AG09319 (cell line): Measurements from ENCODE around the gene WDFY4.

Source experiments
- DNase-seq: peaks from one replicate; pipeline ENCODE4 v3.0.0-alpha.2; 2010; ENCODE audit warnings: low read depth; ENCODE audit errors: extremely low read depth
- CTCF ChIP-seq: IDR thresholded peaks from 2 replicates; pipeline ENCODE4 v1.5.1; 2011; ENCODE audit warnings: low read depth, mild to moderate bottlenecking, inconsistent platforms, low read length, moderate library complexity

Gene WDFY4

GRCh38 chr10:48694371-48695030 lies 9.8 kb downstream of the WDFY4 start:
- no peak for DNase-seq
- no peak for TF ChIP-seq CTCF

GRCh38 chr10:48695636-48696534 lies 11.2 kb downstream of the WDFY4 start:
- DNase-seq, result no peak
- TF ChIP-seq CTCF, result no peak

DNA sequence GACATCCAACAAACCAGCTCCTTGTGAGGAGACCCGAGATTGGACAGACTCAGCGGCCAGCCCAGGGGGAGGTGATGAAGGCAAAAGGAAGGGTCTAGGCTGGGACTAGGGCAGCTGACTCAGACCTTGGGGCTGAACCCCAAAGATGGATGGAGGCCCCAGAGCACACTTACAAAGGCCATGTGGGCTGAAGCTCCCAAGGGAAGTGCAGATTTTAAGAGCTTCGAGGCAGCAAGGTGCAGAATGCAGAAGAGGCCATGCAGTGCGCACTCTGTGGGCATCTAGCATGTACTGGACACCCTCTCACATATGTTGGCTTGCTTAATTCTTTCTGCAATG lies 11.8 kb downstream of the WDFY4 start:
- TF ChIP-seq CTCF, result no peak
- no peak for DNase-seq

- no peak for DNase-seq
- no peak for TF ChIP-seq CTCF
Measured at GRCh38 chr10:48697091-48697490, 12.4 kb downstream of the WDFY4 start.

DNA sequence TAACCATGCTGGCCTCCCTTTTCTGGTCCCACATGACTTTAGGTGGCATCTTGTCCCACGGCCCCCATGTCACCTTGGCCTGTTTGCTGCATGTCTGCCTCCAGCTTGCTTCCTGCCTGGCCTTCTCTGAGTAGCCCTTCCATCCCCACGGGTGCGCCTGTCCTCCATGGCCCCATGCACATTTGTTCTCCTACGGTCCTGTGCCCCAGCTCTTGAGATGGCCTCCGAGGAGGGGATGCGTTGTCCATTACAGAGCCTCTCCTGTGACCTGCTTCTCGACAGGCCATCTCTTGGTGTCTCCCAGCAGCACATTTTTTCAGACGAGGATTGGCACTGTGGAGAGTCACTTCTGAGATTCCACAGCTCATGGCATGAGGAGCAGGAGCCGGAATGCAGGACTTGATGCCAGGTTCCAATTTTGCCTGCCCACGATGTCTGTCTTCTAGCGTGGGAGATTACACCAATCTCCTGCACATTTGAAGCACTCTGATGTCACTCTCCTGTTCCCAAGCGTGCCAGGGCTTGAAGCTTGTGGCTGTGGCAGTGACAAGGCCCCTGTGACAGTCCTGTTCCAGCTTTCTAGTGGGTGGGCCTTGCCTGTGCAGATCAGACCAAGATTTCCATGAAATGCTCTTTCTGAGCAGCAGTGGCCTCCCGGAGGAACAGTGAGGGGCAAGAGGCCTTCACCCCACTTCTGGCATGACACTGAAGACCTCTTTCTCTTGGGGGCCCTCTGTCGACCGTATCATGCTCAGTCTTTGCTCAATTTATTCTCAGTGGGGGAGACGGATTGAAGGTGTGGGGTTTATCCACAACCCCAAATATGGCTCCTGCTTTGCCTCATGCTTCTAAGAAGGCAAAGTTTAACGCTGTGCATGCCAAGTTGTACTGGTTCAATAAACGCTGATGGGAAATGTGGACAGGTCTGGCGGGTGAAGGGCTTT lies 13.4 kb downstream of the WDFY4 start:
- TF ChIP-seq CTCF, result no peak
- no peak for DNase-seq

GRCh38 chr10:48699011-48699627 lies 14.4 kb downstream of the WDFY4 start:
- TF ChIP-seq CTCF, result no peak
- no peak for DNase-seq
